ENCODE measurements around the gene SYS1. TPM values are rescaled to one million over a fixed set of nuclear protein-coding genes. Genes with fewer than 3 reads are reported as not detected.

Gene SYS1
- total and polyA plus RNA-seq, 3 experiments from 2014 or later = 40.1 to 54.0 (median 48.3) TPM

DNA sequence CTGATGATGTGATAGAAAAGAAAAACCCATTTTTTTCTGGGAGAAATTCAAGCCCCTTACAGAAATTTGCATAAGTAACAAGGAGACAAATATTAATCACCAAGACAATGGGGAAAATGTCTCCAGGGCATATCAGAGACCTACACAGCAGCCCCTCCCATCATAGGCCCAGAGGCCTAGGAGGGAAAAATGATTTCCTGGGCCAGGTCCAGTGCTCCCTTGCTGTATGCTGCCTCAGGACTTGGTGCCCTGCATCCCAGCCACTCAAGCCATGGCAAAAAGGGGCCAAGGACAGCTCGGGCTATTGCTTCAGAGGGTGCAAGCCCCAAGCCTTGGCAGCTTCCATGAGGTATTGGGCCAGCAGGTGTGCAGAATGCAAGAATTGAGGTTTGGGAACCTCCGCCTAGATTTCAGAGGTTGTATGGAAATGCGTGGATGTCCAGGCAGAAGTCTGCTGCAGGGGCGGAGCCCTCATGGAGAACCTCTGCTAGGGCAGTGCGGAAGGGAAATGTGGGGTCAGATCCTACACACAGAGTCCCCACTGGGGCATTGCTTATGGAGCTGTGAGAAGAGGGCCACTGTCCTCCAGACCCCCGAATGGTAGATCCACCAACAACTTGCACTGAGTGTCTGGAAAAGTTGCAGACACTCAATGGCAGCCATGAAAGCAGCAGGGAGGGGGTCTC is 37.5 kb downstream of the SYS1 start:
- Mint-ChIP-seq H3K36me3 (peaks cover 12 to 30% (median 17%) of the 10 kb centered on the region in 3 donors), H3K27me3 (no peaks in the 10 kb centered on the region), H3K4me1 (peaks cover 6 to 8% (median 8%) of the 10 kb centered on the region in 3 donors), H3K4me3 (peak overlapping the region in 1 of 7 donors; percentile 60), H3K27ac (no peak overlapping the region), H3K9me3 (peaks cover 8 to 17% (median 14%) of the 10 kb centered on the region in 5 donors)
- Histone ChIP-seq H3K4me3 (ENCODE audit: low read length) (no peak overlapping the region), H3K36me3 (ENCODE audit: insufficient read depth, low read length) (no peaks in the 10 kb centered on the region), H3K9me3 (ENCODE audit: low read length) (no peaks in the 10 kb centered on the region), H3K27ac (ENCODE audit: low read depth, low read length) (no peak overlapping the region), H3K27me3 (ENCODE audit: insufficient read depth, low read length, poor library complexity, severe bottlenecking) (no peaks in the 10 kb centered on the region), H3K4me1 (ENCODE audit: insufficient read depth, low read length) (peaks cover 3% of the 10 kb centered on the region)
- ChIA-PET CTCF (interaction anchor here (1.1 kb wide), 1 partner anchor 27 kb away, joined by 3 read pairs; no protein-coding TSS in a partner anchor), POLR2A (no interaction called here)
- no peak for DNase-seq

DNA sequence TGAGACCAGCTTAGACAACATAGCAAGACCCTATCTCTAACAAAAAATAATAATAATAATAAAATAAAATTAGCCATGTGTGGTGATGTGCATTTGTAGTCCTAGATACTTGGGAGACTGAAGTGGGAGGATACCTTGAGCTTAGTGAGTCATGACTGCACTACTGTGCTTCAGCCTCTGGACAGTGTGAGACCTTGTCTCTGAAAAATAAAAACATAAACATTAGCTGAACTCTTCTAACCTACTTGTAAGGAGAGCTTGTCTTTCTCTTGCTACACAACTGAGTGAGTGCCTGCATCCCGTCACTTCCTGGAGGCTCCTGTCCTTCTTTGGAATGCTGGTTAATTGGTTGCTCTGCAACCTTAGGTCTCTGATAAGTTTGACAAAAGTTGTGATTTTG is 40.0 kb downstream of the SYS1 start:
- Histone ChIP-seq H3K27me3 (ENCODE audit: insufficient read depth, low read length, poor library complexity, severe bottlenecking) (no peaks in the 10 kb centered on the region), H3K27ac (ENCODE audit: low read depth, low read length) (no peak overlapping the region), H3K4me3 (ENCODE audit: low read length) (no peak overlapping the region), H3K4me1 (ENCODE audit: insufficient read depth, low read length) (peaks cover 5% of the 10 kb centered on the region), H3K9me3 (ENCODE audit: low read length) (no peaks in the 10 kb centered on the region), H3K36me3 (ENCODE audit: insufficient read depth, low read length) (no peaks in the 10 kb centered on the region)
- H3K36me3 Mint-ChIP-seq = peaks cover 10 to 30% (median 15%) of the 10 kb centered on the region in 3 donors
- ChIA-PET POLR2A (no interaction called here), CTCF (interaction anchor here (0.9 to 1.3 kb wide), 2 partner anchors 29 to 34 kb away, joined by 3 to 7 read pairs; no protein-coding TSS in a partner anchor)
- peaks cover 0 to 3% of the 10 kb centered on the region in 2 donors for H3K27me3 Mint-ChIP-seq
- H3K4me3 Mint-ChIP-seq = peak overlapping the region in 1 of 7 donors; percentile 37
- H3K4me1 Mint-ChIP-seq = peaks cover 8 to 18% (median 15%) of the 10 kb centered on the region in 3 donors
- DNase-seq = no peak
- no peak overlapping the region for H3K27ac Mint-ChIP-seq
- peaks cover 8 to 17% (median 14%) of the 10 kb centered on the region in 5 donors for H3K9me3 Mint-ChIP-seq

DNA sequence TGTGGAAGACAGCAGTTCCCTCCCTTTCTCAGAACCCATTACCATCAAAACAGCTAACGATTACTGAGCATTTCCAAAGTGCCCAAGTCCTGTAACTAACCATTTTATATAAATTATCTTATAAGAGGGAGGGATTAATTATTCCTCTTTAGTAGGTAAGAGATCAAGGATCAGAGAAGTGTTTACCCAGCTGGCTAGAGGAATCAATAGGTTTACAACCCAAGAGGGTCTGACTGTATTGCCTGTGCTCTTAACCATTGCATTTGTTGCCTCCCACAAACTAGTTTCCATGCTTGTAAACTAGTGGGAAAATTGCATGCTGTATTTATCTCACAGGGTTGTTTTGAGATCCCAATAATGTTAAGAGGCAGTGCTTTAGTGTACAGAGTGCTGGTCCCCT is 41.5 kb downstream of the SYS1 start:
- Mint-ChIP-seq H3K9me3 (peaks cover 8 to 16% (median 14%) of the 10 kb centered on the region in 5 donors), H3K27ac (peak overlapping the region in 4 of 8 donors; percentile 52 to 76 (median 62)), H3K4me3 (peak overlapping the region; percentile 9 to 83 (median 76)), H3K27me3 (peaks cover 0 to 3% of the 10 kb centered on the region in 2 donors), H3K36me3 (peaks cover 10 to 22% (median 11%) of the 10 kb centered on the region in 3 donors), H3K4me1 (peaks cover 8 to 23% (median 17%) of the 10 kb centered on the region in 3 donors)
- ChIA-PET POLR2A (no interaction called here), CTCF (interaction anchor here (0.9 to 1.3 kb wide), 3 partner anchors 14 to 32 kb away, joined by 3 to 8 read pairs (median 5); no protein-coding TSS in a partner anchor)
- Histone ChIP-seq H3K4me1 (ENCODE audit: insufficient read depth, low read length) (peaks cover 5% of the 10 kb centered on the region), H3K36me3 (ENCODE audit: insufficient read depth, low read length) (no peaks in the 10 kb centered on the region), H3K27ac (ENCODE audit: low read depth, low read length) (no peak overlapping the region), H3K27me3 (ENCODE audit: insufficient read depth, low read length, poor library complexity, severe bottlenecking) (no peaks in the 10 kb centered on the region), H3K4me3 (ENCODE audit: low read length) (no peak overlapping the region), H3K9me3 (ENCODE audit: low read length) (no peaks in the 10 kb centered on the region)
- no peak for DNase-seq

DNA sequence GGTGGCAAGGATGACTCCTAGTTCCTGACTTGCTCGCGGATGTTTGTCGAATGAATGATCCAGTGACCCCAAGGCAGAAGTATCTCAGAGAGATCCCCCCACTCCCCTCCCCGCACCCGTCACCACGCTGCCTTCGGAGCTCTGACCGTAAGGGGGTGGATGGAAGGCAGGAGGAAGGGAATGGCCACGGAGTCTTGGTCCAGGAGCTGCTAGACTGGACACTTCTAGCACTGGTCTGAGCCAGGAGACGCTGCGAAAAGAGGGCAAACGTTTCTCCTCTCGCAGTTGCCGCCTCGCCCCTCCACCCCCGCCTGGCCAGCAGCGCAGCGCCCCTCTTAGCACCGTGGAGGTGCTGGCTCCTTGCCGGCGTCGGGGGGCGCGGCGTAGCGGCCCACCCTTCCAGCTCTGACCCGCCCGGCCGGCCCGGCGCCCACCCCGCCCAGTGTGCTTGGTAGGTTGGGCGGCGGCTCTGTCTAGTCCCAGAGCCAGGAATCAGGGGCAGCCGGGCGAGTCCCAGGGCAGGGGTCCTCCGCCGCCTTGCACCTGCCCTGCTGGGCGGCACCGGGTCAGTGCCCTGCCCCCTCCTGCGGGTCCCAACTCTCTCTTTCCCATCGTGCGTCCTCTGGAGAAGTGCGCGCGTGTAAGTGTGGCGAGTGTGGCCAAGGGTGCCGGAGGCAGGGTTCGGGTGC is 42.8 kb downstream of the SYS1 start:
- peaks cover 8 to 23% (median 17%) of the 10 kb centered on the region in 3 donors for H3K4me1 Mint-ChIP-seq
- H3K27ac ChIP-seq (ENCODE audit: low read depth, low read length) = peak overlapping the region; percentile 43
- no peaks in the 10 kb centered on the region for H3K9me3 ChIP-seq (ENCODE audit: low read length)
- peaks cover 10 to 11% (median 11%) of the 10 kb centered on the region in 3 donors for H3K36me3 Mint-ChIP-seq
- H3K4me3 ChIP-seq (ENCODE audit: low read length) = peak overlapping the region; percentile 73
- H3K36me3 ChIP-seq (ENCODE audit: insufficient read depth, low read length) = no peaks in the 10 kb centered on the region
- ChIA-PET CTCF (interaction anchor here (1.3 kb wide), 1 partner anchor 32 kb away, joined by 3 read pairs; no protein-coding TSS in a partner anchor), POLR2A (interaction anchor here (0.6 to 3.5 kb wide), 4 partner anchors 10 to 43 kb away, joined by 3 to 25 read pairs (median 4); partner anchors contain the start of genes PIGT and SYS1)
- H3K27me3 ChIP-seq (ENCODE audit: insufficient read depth, low read length, poor library complexity, severe bottlenecking) = no peaks in the 10 kb centered on the region
- peaks cover 5% of the 10 kb centered on the region for H3K4me1 ChIP-seq (ENCODE audit: insufficient read depth, low read length)
- no peak for DNase-seq
- H3K27ac Mint-ChIP-seq = peak overlapping the region in 7 of 8 donors; percentile 35 to 91 (median 63)
- peaks cover 0 to 3% of the 10 kb centered on the region in 2 donors for H3K27me3 Mint-ChIP-seq
- H3K9me3 Mint-ChIP-seq = peaks cover 0 to 8% (median 3%) of the 10 kb centered on the region in 5 donors
- peak overlapping the region; percentile 69 to 92 (median 83) for H3K4me3 Mint-ChIP-seq

DNA sequence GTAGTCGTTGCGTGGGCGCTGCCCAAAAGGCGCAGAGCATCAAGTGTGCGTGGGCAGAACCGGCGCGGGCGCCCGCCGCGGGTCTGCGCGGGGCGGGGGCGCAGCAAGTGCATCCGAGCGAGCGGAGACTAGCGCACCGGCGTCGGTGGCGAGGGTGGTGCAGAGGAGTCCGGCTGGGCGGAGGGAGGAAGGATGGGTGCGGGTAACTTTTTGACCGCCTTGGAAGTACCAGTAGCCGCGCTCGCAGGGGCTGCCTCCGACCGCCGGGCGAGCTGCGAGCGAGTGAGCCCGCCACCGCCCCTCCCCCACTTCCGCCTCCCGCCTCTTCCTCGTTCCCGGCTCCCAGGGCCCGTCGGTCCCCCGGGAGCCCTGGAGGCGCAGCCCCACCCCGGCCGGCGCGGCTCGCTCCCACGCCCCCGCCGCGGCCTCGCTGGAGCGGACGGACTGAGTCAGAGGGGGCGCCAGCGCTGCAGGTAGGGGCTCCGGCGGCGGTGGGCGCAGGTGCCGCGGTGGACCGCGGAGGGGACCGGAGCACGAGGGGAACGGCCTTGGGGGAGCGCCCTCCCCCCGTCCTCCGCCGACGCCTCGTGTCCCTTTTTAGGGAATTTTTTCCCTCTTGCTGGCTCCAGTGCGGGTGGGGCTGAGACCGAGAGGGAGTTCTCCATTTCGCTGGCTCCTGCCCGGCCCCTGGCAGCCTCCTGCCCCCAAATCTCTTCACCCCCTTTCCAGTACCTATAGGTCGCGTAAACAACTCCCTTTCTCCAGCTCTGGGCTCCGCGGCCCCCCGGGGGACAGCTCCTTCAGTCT is 43.5 kb downstream of the SYS1 start:
- POLR2A ChIA-PET = interaction anchor here (0.8 to 3.5 kb wide), 4 partner anchors 10 to 44 kb away, joined by 4 to 25 read pairs (median 6); partner anchors contain the start of genes PIGT and SYS1
- peaks cover 0 to 4% (median 0%) of the 10 kb centered on the region in 5 donors for H3K9me3 Mint-ChIP-seq
- H3K36me3 ChIP-seq (ENCODE audit: insufficient read depth, low read length) = no peaks in the 10 kb centered on the region
- H3K27ac Mint-ChIP-seq = peak overlapping the region in 6 of 8 donors; percentile 26 to 87 (median 58)
- peak overlapping the region; percentile 57 for H3K27ac ChIP-seq (ENCODE audit: low read depth, low read length)
- peak overlapping the region; percentile 77 to 95 (median 82) for H3K4me3 Mint-ChIP-seq
- peak overlapping the region; percentile 73 for H3K4me3 ChIP-seq (ENCODE audit: low read length)
- H3K36me3 Mint-ChIP-seq = peaks cover 7 to 16% (median 10%) of the 10 kb centered on the region in 3 donors
- peaks cover 0 to 3% of the 10 kb centered on the region in 2 donors for H3K27me3 Mint-ChIP-seq
- no peaks in the 10 kb centered on the region for H3K27me3 ChIP-seq (ENCODE audit: insufficient read depth, low read length, poor library complexity, severe bottlenecking)
- H3K4me1 Mint-ChIP-seq = peaks cover 8 to 23% (median 17%) of the 10 kb centered on the region in 3 donors
- H3K4me1 ChIP-seq (ENCODE audit: insufficient read depth, low read length) = peaks cover 5% of the 10 kb centered on the region
- no peaks in the 10 kb centered on the region for H3K9me3 ChIP-seq (ENCODE audit: low read length)
- CTCF ChIA-PET = interaction anchor here (1.1 to 2.2 kb wide), 6 partner anchors 9 to 44 kb away, joined by 3 to 15 read pairs (median 4); partner anchors contain the start of gene PIGT
- peak; percentile 34 to 64 (median 42) for DNase-seq

DNA sequence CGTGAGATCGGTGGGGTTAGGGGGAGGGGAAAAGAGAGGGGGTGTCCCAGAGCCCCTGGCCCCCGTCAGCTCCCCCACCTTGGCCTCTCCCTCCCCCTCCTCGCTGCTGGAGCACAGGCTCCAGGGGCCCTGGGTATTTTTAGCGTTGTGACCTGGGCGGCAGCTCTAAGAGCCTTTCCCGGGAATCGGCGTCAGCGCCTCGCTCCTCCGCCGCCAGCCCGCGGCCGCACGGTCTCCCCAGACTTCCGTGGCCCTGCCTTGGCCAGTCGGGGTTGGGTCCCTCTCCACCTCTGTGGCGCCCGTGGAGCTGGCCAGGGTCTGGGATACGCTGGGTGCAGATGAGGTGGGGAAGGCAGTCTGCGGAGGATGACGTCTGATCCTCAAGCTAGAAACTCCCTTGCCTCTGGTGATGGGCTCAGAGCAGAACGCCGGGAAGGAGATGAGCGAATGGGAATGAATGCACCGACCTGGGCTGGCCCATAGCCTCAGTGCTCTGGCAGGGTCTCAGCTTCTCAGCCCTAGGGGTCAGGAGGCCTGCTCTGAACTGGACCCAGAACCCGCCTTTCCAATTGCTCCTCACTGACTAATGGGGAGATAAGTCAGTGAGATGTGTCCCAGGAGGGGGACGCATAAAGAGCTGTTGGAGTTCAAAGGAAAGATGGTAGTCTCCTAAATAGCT is 44.2 kb downstream of the SYS1 start:
- Mint-ChIP-seq H3K4me3 (peak overlapping the region; percentile 69 to 95 (median 81)), H3K36me3 (peaks cover 0 to 16% (median 9%) of the 10 kb centered on the region in 3 donors), H3K4me1 (peaks cover 8 to 23% (median 17%) of the 10 kb centered on the region in 3 donors), H3K27me3 (peaks cover 0 to 3% of the 10 kb centered on the region in 2 donors), H3K9me3 (no peaks in the 10 kb centered on the region), H3K27ac (peak overlapping the region; percentile 10 to 93 (median 64))
- Histone ChIP-seq H3K9me3 (ENCODE audit: low read length) (no peaks in the 10 kb centered on the region), H3K4me1 (ENCODE audit: insufficient read depth, low read length) (peaks cover 5% of the 10 kb centered on the region), H3K36me3 (ENCODE audit: insufficient read depth, low read length) (no peaks in the 10 kb centered on the region), H3K4me3 (ENCODE audit: low read length) (peak overlapping the region; percentile 73), H3K27me3 (ENCODE audit: insufficient read depth, low read length, poor library complexity, severe bottlenecking) (no peaks in the 10 kb centered on the region), H3K27ac (ENCODE audit: low read depth, low read length) (peak overlapping the region; percentile 57)
- peak in 1 of 5 donors; percentile 27 for DNase-seq
- ChIA-PET CTCF (interaction anchor here (1.1 to 2.2 kb wide), 5 partner anchors 9 to 45 kb away, joined by 3 to 15 read pairs (median 6); partner anchors contain the start of gene PIGT), POLR2A (interaction anchor here (0.9 to 3.5 kb wide), 4 partner anchors 9 to 43 kb away, joined by 6 to 25 read pairs (median 7); partner anchors contain the start of gene PIGT)
